ENCODE results near the gene DNAJC28. TPM values are rescaled to one million over a fixed set of nuclear protein-coding genes. Genes with fewer than 3 reads are reported as not detected.

The DNAJC28 gene
- total RNA-seq, 4 donors from 2014 or later = 5.6 to 12.3 (median 9.3) TPM

- Histone ChIP-seq H3K36me3 (peaks cover 40 to 58% of the 10 kb centered on the region in 2 donors), H3K27me3 (no peaks in the 10 kb centered on the region), H3K4me1 (no peaks in the 10 kb centered on the region), H3K9me3 (no peaks in the 10 kb centered on the region), H3K27ac (no peak overlapping the region), H3K4me3 (replicated peaks in 1 of 3) (no peak overlapping the region)
- TF ChIP-seq CTCF (IDR thresholded peaks at IDR 0.05) = no peak
- TF ChIP-seq POLR2A (IDR thresholded peaks at IDR 0.05) = no peak
- DNase-seq = no peak
- 91 to 94% methylated on average over 3 of the region's 3 CpGs for WGBS, 2 donors
- intact Hi-C loops (cut with DNase I) = no loop called here
These were observed 39.5 kb upstream of the DNAJC28 start for GRCh38 chr21:33531007-33531406.

GRCh38 chr21:33522953-33523349, 31.4 kb upstream of the DNAJC28 start:
- no peak for TF ChIP-seq CTCF (IDR thresholded peaks at IDR 0.05)
- no peak for TF ChIP-seq POLR2A (IDR thresholded peaks at IDR 0.05)
- Histone ChIP-seq H3K4me3 (replicated peaks in 1 of 3) (no peak overlapping the region), H3K36me3 (peaks cover 22 to 23% of the 10 kb centered on the region in 2 donors), H3K27me3 (no peaks in the 10 kb centered on the region), H3K4me1 (no peaks in the 10 kb centered on the region), H3K27ac (no peak overlapping the region), H3K9me3 (no peaks in the 10 kb centered on the region)
- no peak for DNase-seq
- 84 to 88% methylated on average over 1 of the region's 1 CpG for WGBS, 2 donors
- intact Hi-C loops (cut with DNase I) = no loop called here

- Histone ChIP-seq H3K27me3 (no peaks in the 10 kb centered on the region), H3K4me1 (no peaks in the 10 kb centered on the region), H3K27ac (no peak overlapping the region), H3K9me3 (no peaks in the 10 kb centered on the region), H3K4me3 (replicated peaks in 1 of 3) (no peak overlapping the region), H3K36me3 (peaks cover 19 to 23% of the 10 kb centered on the region in 2 donors)
- intact Hi-C loops (cut with DNase I) = no loop called here
- DNase-seq = no peak
- WGBS, 2 donors = 92% methylated on average over 5 of the region's 5 CpGs
- TF ChIP-seq CTCF (IDR thresholded peaks at IDR 0.05) = no peak
- no peak for TF ChIP-seq POLR2A (IDR thresholded peaks at IDR 0.05)
These were observed 30.9 kb upstream of the DNAJC28 start for GRCh38 chr21:33522297-33522952.

- Histone ChIP-seq H3K36me3 (peaks cover 34 to 42% of the 10 kb centered on the region in 2 donors), H3K27ac (no peak overlapping the region), H3K27me3 (no peaks in the 10 kb centered on the region), H3K9me3 (no peaks in the 10 kb centered on the region), H3K4me3 (replicated peaks in 1 of 3) (no peak overlapping the region), H3K4me1 (no peaks in the 10 kb centered on the region)
- 96 to 98% methylated on average over 4 of the region's 4 CpGs for WGBS, 2 donors
- intact Hi-C loops (cut with DNase I) = no loop called here
- DNase-seq = no peak
- TF ChIP-seq CTCF (IDR thresholded peaks at IDR 0.05) (no peak), POLR2A (IDR thresholded peaks at IDR 0.05) (no peak)
These were observed 27.4 kb upstream of the DNAJC28 start for GRCh38 chr21:33518899-33519298.

GRCh38 chr21:33514229-33514628, 22.7 kb upstream of the DNAJC28 start:
- intact Hi-C loops (cut with DNase I) = no loop called here

More at GRCh38 chr21:33514229-33514628, 22.7 kb upstream of the DNAJC28 start:
- Histone ChIP-seq H3K4me3 (replicated peaks in 1 of 3) (no peak overlapping the region), H3K4me1 (no peaks in the 10 kb centered on the region), H3K27me3 (no peaks in the 10 kb centered on the region), H3K27ac (no peak overlapping the region), H3K36me3 (peaks cover 41 to 61% of the 10 kb centered on the region in 2 donors), H3K9me3 (no peaks in the 10 kb centered on the region)
- WGBS, 2 donors = 94 to 97% methylated on average over 2 of the region's 2 CpGs
- no peak for TF ChIP-seq POLR2A (IDR thresholded peaks at IDR 0.05)
- TF ChIP-seq CTCF (IDR thresholded peaks at IDR 0.05) = no peak
- no peak for DNase-seq

Measured in thyroid gland (tissue), 4 donors.